ENCODE measurements around the gene MMP24.
"Not testable (repeated sequence)": the region's sequence is repeated elsewhere in the genome, so short reads cannot be mapped to it uniquely, and the experiment has no call there.

Gene MMP24

GRCh38 chr20:35190556-35190955, 35.9 kb upstream of the MMP24 start:
- DNase-seq (ENCODE audit: low read depth), result no peak
- TF ChIP-seq, protein P1, sequence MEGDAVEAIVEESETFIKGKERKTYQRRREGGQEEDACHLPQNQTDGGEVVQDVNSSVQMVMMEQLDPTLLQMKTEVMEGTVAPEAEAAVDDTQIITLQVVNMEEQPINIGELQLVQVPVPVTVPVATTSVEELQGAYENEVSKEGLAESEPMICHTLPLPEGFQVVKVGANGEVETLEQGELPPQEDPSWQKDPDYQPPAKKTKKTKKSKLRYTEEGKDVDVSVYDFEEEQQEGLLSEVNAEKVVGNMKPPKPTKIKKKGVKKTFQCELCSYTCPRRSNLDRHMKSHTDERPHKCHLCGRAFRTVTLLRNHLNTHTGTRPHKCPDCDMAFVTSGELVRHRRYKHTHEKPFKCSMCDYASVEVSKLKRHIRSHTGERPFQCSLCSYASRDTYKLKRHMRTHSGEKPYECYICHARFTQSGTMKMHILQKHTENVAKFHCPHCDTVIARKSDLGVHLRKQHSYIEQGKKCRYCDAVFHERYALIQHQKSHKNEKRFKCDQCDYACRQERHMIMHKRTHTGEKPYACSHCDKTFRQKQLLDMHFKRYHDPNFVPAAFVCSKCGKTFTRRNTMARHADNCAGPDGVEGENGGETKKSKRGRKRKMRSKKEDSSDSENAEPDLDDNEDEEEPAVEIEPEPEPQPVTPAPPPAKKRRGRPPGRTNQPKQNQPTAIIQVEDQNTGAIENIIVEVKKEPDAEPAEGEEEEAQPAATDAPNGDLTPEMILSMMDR (conservative IDR thresholded peaks at IDR 0.05; ENCODE audit: low read depth, low read length), result no peak
- no peak overlapping the region for H3K4me3 ChIP-seq (ENCODE audit: low read length)

- TF ChIP-seq, protein P1 (conservative IDR thresholded peaks at IDR 0.05; ENCODE audit: low read depth, low read length), result no peak
- no peak for DNase-seq (ENCODE audit: low read depth)
- H3K4me3 ChIP-seq (ENCODE audit: low read length), result no peak overlapping the region
Measured at GRCh38 chr20:35191419-35192117, 34.9 kb upstream of the MMP24 start.

DNA sequence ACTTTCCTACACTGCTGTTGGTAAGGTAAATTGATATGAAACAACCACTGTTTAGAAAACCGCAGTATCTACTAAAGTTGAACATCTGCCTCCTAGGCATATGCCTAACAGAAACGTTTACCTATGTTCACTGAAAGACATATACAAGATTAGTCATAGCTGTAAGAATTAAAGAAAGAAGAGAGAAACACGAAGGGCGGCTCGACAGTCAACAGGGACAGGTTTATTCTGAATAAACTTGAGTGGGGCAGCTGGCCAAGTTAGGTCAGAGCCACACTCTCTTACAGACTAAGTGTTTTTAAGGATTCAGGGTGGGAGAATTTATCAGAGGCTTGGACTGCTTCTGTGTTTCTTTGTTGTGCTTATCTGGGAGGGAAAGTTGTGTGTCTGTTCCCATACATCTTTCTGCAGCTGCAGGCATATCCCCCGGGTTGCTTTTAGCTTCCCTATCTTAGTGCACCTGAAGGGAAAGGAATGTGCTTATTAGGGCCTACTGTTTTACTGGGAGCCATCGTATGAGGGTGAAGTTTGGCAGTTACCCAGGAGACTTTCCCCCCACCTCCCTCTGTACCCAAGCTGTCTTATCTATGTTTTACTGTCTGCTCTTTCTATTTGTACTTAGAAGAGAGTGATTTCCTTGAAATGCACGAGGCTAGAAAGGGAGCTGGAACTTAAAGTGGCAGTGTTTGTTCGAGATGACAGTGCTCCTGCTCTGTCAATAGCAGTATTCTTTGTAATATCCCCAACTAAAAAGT, 34.2 kb upstream of the MMP24 start:
- DNase-seq (ENCODE audit: low read depth), result no peak
- TF ChIP-seq, protein P1 (conservative IDR thresholded peaks at IDR 0.05; ENCODE audit: low read depth, low read length), result no peak
- H3K4me3 ChIP-seq (ENCODE audit: low read length), result no peak overlapping the region

DNA sequence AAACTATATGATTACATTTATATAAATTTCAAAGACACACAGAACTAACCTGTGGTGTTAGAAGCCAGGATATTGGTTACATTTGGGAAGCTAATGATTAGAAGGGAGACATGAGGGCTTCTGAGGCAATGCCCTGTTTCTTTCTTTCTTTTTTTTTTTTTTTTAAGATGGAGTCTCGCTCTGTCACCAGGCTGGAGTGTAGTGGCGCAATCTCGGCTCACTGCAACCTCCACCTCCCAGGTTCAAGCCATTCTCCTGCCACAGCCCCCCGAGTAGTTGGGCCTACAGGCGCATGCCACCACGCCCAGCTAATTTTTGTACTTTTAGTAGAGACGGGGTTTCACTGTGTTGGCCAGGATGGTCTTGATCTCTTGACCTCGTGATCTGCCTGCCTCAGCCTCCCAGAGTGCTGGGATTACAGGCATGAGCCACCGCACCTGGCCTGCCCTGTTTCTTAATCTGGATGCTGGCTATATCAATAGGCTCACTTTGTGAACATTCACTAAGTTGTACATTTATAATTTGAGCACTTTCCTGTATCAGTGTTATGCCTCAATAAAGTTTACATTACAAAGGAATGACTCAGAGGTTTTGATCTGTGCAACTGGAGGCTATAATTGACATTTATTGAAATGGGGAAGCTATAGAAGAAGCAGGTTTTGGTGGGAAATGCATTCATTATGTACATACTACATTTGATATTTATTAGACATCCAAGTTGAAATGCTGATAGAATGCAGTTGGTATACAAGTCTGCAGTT, 33.3 kb upstream of the MMP24 start:
- H3K4me3 ChIP-seq (ENCODE audit: low read length); DNase-seq (ENCODE audit: low read depth): not testable (repeated sequence)

GRCh38 chr20:35196313-35196712, 30.2 kb upstream of the MMP24 start:
- DNase-seq (ENCODE audit: low read depth), result no peak
- H3K4me3 ChIP-seq (ENCODE audit: low read length), result no peak overlapping the region
- TF ChIP-seq, protein P1 (conservative IDR thresholded peaks at IDR 0.05; ENCODE audit: low read depth, low read length), result no peak

DNA sequence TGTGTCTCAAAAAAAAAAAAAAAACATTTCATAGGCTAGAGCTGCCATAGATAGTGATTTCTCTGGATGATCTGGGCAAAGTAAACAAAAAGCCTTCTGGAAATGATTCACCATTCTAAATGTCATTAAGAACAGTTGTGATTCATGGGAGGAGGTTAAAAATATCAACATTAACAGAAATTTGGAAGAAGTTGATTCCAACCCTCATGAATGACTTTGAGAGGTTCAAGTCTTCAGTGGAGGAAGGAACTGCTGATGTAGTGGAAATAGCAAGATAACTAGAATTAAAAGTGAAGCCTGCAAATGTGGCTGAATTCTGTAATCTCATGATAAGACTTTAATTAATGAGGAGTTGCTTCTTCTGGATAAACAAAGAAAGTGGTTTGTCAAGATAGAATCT, 26.8 kb upstream of the MMP24 start:
- no peak overlapping the region for H3K4me3 ChIP-seq (ENCODE audit: low read length)
- no peak for DNase-seq (ENCODE audit: low read depth)
- TF ChIP-seq, protein P1 (conservative IDR thresholded peaks at IDR 0.05; ENCODE audit: low read depth, low read length), result no peak

GRCh38 chr20:35200267-35200666, 26.2 kb upstream of the MMP24 start:
- TF ChIP-seq, protein P1 (conservative IDR thresholded peaks at IDR 0.05; ENCODE audit: low read depth, low read length), result no peak
- DNase-seq (ENCODE audit: low read depth), result peak; percentile 20

DNA sequence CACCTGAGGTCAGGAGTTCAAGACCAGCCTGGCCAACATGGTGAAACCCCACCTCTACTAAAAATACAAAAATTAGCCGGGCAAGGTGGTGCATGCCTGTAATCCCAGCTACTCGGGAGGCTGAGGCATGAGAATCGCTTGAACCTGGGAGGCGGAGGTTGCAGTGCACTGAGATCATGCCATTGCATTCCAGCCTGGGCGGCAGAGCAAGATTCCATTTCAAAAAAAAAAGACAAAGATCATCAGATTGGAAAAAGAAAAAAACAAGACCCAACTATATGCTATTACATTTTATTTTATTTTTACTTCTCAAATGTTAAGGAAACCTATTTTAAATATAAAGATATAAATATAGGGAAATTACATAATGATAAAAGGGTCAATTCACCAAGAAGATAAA, 25.0 kb upstream of the MMP24 start:
- H3K4me3 ChIP-seq (ENCODE audit: low read length); DNase-seq (ENCODE audit: low read depth): not testable (repeated sequence)

More at GRCh38 chr20:35200267-35200666, 26.2 kb upstream of the MMP24 start:
- H3K4me3 ChIP-seq (ENCODE audit: low read length), result no peak overlapping the region

Measured in retinal pigment epithelial cell (primary cell).